ENCODE results near the gene PTGFRN.

DNA sequence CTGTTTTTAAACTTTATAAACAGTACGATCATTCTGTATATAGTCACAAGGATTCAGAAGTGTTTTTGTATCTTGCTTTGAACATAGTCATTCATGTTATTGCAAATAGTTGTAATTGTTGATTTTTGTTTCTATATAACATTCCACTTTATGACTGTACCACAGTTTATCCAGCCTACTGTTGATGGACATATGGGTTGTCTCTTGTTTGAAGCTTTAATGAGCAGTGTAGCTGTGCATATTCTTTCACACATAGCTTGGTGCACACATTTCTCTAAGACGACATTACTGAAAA, 98.0 kb downstream of the PTGFRN start:
- TF ChIP-seq, protein P1, sequence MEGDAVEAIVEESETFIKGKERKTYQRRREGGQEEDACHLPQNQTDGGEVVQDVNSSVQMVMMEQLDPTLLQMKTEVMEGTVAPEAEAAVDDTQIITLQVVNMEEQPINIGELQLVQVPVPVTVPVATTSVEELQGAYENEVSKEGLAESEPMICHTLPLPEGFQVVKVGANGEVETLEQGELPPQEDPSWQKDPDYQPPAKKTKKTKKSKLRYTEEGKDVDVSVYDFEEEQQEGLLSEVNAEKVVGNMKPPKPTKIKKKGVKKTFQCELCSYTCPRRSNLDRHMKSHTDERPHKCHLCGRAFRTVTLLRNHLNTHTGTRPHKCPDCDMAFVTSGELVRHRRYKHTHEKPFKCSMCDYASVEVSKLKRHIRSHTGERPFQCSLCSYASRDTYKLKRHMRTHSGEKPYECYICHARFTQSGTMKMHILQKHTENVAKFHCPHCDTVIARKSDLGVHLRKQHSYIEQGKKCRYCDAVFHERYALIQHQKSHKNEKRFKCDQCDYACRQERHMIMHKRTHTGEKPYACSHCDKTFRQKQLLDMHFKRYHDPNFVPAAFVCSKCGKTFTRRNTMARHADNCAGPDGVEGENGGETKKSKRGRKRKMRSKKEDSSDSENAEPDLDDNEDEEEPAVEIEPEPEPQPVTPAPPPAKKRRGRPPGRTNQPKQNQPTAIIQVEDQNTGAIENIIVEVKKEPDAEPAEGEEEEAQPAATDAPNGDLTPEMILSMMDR (IDR thresholded peaks at IDR 0.05), result no peak
- TF ChIP-seq EZH2 (IDR thresholded peaks at IDR 0.05) (no peak), EZH2phosphoT487 (IDR thresholded peaks at IDR 0.05) (no peak)
